ENCODE measurements around the gene PGC.
A peak's percentile ranks its signal among the peaks of the same experiment; 100 is the strongest.

Gene PGC

DNA sequence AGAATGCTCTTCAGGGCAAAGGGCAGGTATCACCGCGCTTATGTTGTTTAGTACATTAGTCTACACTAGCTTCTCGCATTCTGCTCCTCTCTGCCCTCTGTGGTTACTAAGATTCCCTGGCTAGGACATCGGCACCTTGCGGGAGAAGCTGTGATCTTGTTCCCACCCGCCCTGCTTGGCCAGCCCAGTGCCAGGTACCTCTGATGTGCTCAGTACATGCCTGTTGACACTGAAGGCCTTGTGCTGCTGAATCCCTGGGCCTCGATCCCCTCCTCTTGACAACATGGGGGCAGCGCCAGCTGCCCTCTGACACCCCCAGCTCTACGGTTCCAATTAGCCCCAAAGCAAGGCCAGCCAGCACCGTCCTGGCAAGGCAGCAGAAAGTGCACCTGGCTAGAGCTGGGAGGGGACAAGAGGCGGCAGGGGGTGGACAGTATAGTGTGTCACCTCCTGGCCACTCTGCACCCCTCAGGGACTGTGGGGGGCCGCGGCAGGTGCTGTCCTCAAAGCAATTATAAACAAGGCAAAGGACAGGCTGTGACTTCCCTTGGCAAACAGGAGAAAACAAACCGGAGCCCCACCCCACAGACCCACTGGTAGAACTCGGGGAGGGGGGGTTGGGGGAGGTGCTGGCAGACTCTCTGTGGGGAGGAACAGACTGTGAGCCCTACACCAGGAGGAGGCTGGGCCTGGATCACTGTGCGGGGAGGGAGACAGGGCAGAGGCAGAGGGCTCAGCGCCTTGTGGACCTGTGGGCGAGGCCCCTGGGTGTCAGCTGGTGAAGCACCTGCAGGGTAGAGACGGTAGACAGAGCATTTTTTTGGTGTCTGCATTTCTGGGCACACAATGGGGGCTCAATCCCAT lies 18.9 kb downstream of the PGC start:
- DNase-seq = no peak

GRCh38 chr6:41727705-41728072 lies 19.5 kb downstream of the PGC start:
- no peak for DNase-seq

GRCh38 chr6:41726876-41727275 lies 20.3 kb downstream of the PGC start:
- no peak for DNase-seq

- no peak for DNase-seq
Observed at GRCh38 chr6:41724586-41725501, 22.4 kb downstream of the PGC start.

GRCh38 chr6:41724228-41724580 lies 23.0 kb downstream of the PGC start:
- no peak for DNase-seq

DNA sequence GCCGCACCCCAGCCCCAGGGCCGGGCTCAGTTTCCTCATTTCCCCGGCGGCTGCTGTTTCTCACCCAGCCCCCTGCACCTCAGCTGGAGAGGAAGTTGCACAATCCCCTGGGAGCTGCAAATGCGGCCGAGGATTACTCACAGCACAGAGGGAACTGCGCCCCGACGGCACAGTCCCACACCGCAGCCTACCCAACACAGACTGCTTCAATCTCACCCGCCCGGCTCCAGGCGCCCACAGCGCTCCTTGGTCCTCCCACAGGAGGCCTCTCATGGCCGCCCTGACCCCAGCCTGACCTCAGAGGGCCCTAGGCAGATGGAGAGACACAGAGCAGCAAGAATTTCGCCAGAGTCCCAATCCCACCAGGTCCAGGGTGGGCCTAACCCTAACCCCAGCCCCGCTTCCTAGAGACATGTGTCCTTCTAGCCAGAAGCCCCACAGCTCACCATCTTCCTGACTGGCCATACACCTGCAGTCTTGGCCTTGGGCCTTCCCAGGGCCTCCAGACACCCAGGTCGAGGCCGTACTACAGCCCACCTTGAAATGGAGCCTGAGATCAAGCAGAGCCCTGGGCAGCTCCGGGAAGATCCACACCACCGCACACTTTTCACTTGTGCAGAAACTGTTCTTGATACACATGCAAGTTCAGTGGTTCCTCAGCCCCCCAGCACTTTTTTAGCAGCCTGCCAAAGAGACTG lies 23.5 kb downstream of the PGC start:
- DNase-seq = peak; percentile 82

DNA sequence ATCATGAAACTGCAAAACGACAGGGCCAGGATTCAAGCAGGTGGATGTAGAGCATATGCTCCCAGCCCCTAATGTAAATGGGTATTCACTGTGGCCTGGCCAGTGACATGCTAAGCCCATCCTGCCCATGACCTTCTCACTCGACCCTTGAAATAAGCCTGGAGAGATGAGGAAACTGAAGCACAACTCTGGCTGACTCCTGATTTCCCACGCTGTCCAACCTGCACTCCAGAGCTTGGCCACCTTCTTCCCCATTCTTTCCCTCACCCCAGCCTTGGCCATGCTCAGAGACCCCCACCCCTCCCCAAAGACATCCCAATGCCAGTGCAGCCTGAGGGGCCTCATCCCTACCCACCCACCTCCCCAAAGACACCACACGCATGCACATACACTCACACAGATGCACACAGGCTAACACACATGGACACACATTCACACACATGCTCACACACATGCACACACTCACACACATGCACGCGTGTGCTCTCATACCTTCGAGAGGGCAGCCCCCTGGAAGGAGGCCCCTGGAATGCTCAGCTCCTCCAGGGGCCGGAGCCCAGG lies 24.1 kb downstream of the PGC start:
- no peak for DNase-seq

GRCh38 chr6:41721414-41721813 lies 25.8 kb downstream of the PGC start:
- no peak for DNase-seq

GRCh38 chr6:41720783-41721182 lies 26.4 kb downstream of the PGC start:
- DNase-seq = no peak

- DNase-seq = no peak
Observed at GRCh38 chr6:41720262-41720620, 27.0 kb downstream of the PGC start.

DNA sequence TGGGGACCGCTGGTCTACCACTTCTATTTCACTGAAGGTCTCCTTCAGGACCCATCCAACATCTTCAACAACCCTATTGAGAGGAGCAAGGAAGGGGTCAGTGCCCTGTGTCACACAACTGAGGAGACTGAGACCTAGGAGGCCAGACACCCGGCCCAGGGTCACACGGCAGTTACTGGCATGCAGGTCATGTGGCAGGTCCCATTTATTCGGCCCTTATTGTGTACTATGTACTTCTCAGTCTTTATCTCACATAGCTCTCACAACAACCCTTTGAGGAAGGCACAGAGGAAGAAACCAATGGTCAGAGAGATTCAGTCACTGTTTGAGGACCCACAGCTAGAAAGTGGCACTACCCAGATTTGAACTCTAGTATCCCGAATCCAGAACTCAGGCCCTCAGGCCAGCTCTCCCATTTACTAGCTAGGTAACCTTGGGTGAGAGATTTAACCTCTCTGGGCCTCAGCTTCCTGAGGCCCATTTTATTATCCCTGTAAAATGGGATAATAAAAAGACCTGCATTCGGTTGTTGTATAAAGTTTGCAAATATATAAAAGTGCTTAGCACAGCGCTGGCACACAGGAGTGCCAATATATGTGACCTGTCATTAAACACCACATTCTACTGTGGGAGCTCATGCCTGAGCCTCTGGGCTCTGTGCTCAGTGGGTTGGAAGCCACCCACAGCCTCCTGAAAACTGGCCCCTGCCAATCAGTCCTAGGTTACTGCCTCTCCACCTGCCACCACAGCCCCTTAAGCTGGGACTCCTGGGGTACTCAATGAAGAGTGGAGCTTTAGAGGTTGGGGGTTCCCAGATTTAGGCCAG lies 27.5 kb downstream of the PGC start:
- DNase-seq = no peak

DNA sequence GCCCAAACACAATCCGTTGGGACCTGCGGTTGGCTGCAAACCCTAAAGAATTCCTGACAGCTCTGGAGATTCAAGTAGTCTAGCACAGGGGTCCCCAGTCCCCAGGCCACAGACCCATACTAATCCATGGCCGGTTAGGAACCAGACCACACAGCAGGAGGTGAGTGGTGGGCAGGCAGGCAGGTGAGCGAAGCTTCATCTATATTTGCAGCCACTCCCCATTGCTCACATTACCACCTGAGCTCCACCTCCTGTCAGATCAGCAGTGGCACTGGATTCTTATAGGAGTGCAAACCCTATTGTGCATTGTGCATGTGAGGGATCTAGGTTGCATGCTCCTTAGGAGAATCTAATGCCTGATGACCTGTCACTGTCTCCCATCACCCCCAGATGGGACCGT lies 28.4 kb downstream of the PGC start:
- DNase-seq = no peak

- DNase-seq = no peak
Observed at GRCh38 chr6:41717392-41717736, 29.8 kb downstream of the PGC start.

- no peak for DNase-seq
Observed at GRCh38 chr6:41716516-41717391, 30.4 kb downstream of the PGC start.

- no peak for DNase-seq
Observed at GRCh38 chr6:41715795-41716515, 31.2 kb downstream of the PGC start.

GRCh38 chr6:41714556-41715273 lies 32.5 kb downstream of the PGC start:
- DNase-seq = no peak

- DNase-seq = no peak
Observed at GRCh38 chr6:41713650-41714291, 33.4 kb downstream of the PGC start.

- DNase-seq = no peak
Observed at GRCh38 chr6:41713159-41713649, 34.0 kb downstream of the PGC start.

DNA sequence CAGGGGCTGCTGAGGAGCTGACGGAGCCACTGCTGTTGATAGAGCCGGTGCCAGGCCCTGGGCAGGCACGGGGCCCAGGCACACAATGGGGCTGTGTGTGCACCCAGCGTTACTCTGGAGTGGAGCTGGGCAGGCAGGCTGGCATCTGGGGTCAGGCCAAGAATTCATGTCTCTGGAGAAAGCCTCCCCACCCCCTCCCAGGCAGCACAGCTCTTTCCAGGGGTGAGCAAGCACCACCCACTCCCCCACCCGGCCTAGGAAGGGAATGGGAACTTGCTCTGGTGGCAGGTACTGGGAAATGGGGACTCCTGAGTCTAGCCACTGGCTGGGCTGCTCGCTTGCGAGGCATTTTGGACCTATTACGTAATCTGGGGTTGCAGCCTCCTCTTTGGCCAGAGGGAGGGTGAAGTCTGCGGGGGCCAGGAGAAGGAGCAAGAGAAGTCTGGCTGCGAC lies 34.5 kb downstream of the PGC start:
- no peak for DNase-seq
